IPS-NIHi7 (cell line): Measurements from ENCODE around the gene BID.
"Not testable (repeated sequence)": the region's sequence is repeated elsewhere in the genome, so short reads cannot be mapped to it uniquely, and the experiment has no call there.

Experiments used
- DNase-seq: peaks from one replicate; pipeline ENCODE4 v3.0.0; 2012; ENCODE audit warnings: mixed read lengths; ENCODE audit errors: extremely low spot score

BID gene

GRCh38 chr22:17769716-17770082, 4.6 kb downstream of the BID start:
- no peak for DNase-seq

GRCh38 chr22:17769013-17769715, 5.1 kb downstream of the BID start:
- DNase-seq = no peak

GRCh38 chr22:17767233-17768065, 6.8 kb downstream of the BID start:
- DNase-seq = no peak

GRCh38 chr22:17764852-17765251, 9.4 kb downstream of the BID start:
- not testable (repeated sequence) for DNase-seq

- DNase-seq = no peak
Measured at GRCh38 chr22:17764036-17764435, 10.2 kb downstream of the BID start.

- not testable (repeated sequence) for DNase-seq
Measured at GRCh38 chr22:17763442-17763841, 10.8 kb downstream of the BID start.

GRCh38 chr22:17761138-17761488, 13.2 kb downstream of the BID start:
- no peak for DNase-seq

GRCh38 chr22:17754233-17754925, 19.9 kb downstream of the BID start:
- peak; percentile 61 for DNase-seq

- no peak for DNase-seq
Measured at GRCh38 chr22:17753401-17753989, 20.8 kb downstream of the BID start.

- DNase-seq = no peak
Measured at GRCh38 chr22:17751596-17751995, 22.7 kb downstream of the BID start.

- DNase-seq = no peak
Measured at GRCh38 chr22:17749605-17750395, 24.5 kb downstream of the BID start.

- DNase-seq = peak; percentile 89
Measured at GRCh38 chr22:17748555-17749353, 25.5 kb downstream of the BID start.

- no peak for DNase-seq
Measured at GRCh38 chr22:17746916-17747315, 27.4 kb downstream of the BID start.

- no peak for DNase-seq
Measured at GRCh38 chr22:17744430-17744829, 29.8 kb downstream of the BID start.

- no peak for DNase-seq
Measured at GRCh38 chr22:17743661-17744411, 30.4 kb downstream of the BID start.

GRCh38 chr22:17742527-17742902, 31.8 kb downstream of the BID start:
- DNase-seq = peak; percentile 97

- no peak for DNase-seq
Measured at GRCh38 chr22:17741866-17742526, 32.3 kb downstream of the BID start.

GRCh38 chr22:17739196-17739975, 34.9 kb downstream of the BID start:
- no peak for DNase-seq
